NCI-H146 treated with DMSO at 0.1 percent for 48 hours (cell line): Measurements from ENCODE around the gene PER3.

Experiments
- DNase-seq: peaks from one replicate; lab custom pipeline; 2025; ENCODE audit not compliant: unreplicated experiment; lab: John Stamatoyannopoulos, UW

Gene PER3

GRCh38 chr1:7831458-7831857 is 47.4 kb downstream of the PER3 start:
- DNase-seq: no peak

- DNase-seq: no peak
These were observed 48.9 kb downstream of the PER3 start for GRCh38 chr1:7833035-7833434.

GRCh38 chr1:7838714-7839113 is 54.6 kb downstream of the PER3 start:
- DNase-seq: no peak

GRCh38 chr1:7839526-7839925 is 55.4 kb downstream of the PER3 start:
- no peak for DNase-seq

- DNase-seq: no peak
These were observed 58.4 kb downstream of the PER3 start for GRCh38 chr1:7842517-7842916.

- no peak for DNase-seq
These were observed 61.7 kb downstream of the PER3 start for GRCh38 chr1:7845761-7846160.

- DNase-seq: no peak
These were observed 62.6 kb downstream of the PER3 start for GRCh38 chr1:7846656-7847055.

GRCh38 chr1:7847599-7847998 is 63.5 kb downstream of the PER3 start:
- no peak for DNase-seq

GRCh38 chr1:7850786-7851185 is 66.7 kb downstream of the PER3 start:
- DNase-seq: no peak

GRCh38 chr1:7852804-7853683 is 69.0 kb downstream of the PER3 start, which contains the start of gene UTS2:
Gene UTS2 (minus strand): TSS chr1:7853065. CDS start chr1:7853003, 62 bp downstream.
- DNase-seq: no peak

- DNase-seq: no peak
These were observed 69.6 kb downstream of the PER3 start for GRCh38 chr1:7853684-7854026.

- no peak for DNase-seq
These were observed 72.3 kb downstream of the PER3 start for GRCh38 chr1:7856345-7856744.

- DNase-seq: no peak
These were observed 72.9 kb downstream of the PER3 start for GRCh38 chr1:7857000-7857399.

GRCh38 chr1:7857985-7858384 is 73.9 kb downstream of the PER3 start:
- DNase-seq: no peak

- no peak for DNase-seq
These were observed 75.3 kb downstream of the PER3 start for GRCh38 chr1:7859406-7859805.

- DNase-seq: no peak
These were observed 76.0 kb downstream of the PER3 start for GRCh38 chr1:7860130-7860529.

- no peak for DNase-seq
These were observed 77.4 kb downstream of the PER3 start for GRCh38 chr1:7861452-7861851.

- DNase-seq: no peak
These were observed 78.3 kb downstream of the PER3 start for GRCh38 chr1:7862211-7863060.

GRCh38 chr1:7863756-7864328 is 79.8 kb downstream of the PER3 start:
- DNase-seq: no peak

- DNase-seq: no peak
These were observed 81.9 kb downstream of the PER3 start for GRCh38 chr1:7865978-7866377.

- DNase-seq: no peak
These were observed 84.1 kb downstream of the PER3 start for GRCh38 chr1:7868070-7868780.
